Activated CD8-positive, alpha-beta memory T cell treated with anti-CD3 and anti-CD28 coated beads, Interleukin-2, amount 50 U/mL, for 1 hour (primary cell): ENCODE data around the gene ACY1.
"Not testable (repeated sequence)": the region's sequence is repeated elsewhere in the genome, so short reads cannot be mapped to it uniquely, and the experiment has no call there.

Experiments used
- DNase-seq: peaks from one replicate; pipeline ENCODE4 v3.0.0-alpha.2; 2020; ENCODE audit errors: extremely low read depth

ACY1 gene

DNA sequence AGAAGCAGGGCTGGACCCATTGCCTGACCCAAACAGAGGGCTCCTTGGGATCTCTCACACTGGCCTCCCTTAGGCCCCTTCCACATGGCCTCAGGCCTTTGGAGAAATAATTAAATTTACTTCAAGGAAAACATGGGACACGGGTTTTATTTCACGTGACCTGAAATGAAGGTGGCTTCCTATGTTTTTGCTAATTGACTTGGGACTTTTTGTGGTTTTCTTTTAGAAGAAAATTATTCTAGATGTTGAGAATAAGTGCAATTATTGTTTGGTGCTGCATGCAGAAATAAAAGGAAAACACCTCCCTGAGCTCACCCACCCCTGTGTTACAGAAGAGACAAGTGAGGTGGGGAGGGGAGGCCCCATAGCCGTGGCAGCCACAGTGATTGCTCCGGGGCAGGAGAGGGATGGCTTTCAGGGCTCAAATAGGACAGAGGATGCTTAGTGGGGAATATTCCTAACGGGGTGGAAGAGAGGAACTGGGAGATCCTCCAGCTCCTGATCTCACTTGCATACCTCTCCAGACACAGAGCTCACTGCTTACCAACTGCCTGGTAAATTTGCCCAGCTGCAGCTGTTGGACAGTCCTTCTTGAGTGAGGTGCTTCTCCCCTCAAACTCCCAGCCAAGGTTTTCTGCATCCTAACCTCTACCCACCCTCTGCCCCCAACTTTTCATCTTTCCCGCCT lies 41.6 kb downstream of the ACY1 start:
- no peak for DNase-seq

DNA sequence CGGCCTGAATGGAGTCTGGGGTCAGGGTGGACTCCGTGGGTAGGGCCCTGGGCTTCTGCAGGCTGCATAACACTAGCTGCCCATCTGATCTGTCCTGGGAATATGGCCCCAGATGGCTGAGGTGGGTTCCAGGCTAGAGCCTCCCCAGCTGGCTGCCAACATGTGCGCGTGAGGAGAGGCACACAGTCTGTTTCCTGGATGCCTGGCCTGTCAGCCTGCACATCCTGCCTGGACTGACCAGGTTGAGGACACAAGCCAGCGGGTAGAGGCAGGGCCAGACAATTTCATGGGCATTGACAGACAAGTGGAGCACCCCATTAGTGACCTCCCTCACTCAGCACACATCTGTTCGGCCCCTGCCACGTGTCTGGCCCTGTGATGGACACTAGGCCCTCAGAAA lies 42.1 kb downstream of the ACY1 start:
- DNase-seq: no peak

DNA sequence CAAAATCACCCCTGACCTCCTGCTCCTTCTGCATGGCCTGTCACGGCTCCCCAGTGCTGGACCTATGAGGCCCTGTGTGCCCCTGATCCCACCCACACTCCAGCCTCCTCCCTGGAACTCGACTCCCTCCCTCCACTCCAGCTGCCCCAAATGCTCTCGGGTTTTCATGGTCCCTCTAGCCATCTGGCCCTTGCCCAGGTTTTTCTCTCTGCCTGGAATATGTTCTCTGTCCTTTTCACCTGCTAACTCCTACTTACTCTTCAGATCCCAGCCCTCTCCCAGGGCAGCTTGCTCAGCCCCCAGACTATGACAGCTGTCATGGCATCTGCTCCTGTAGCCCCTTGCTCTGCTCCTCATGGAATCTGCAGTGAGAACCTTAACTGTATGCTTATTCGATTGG lies 42.7 kb downstream of the ACY1 start:
- DNase-seq: no peak

DNA sequence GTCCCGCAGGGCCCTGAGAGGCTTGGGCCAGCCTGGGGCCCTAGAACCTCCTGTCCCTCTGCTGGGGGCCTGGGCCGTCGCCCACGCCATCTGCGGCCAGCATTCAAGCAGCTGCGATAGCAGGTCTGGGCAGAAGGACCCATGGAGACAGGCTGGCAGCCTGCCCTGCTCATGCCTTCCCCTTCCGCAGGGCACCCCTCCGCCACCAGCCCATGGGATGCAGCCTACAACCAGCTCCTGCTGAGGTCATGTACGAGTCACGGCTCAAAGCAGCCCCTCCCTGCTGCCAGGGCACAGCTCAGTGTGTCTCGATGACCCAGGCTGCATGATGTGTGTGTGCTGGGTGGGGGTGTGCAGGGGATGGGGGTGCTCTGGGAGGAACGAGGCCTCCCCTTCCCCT lies 45.2 kb downstream of the ACY1 start:
- no peak for DNase-seq

DNA sequence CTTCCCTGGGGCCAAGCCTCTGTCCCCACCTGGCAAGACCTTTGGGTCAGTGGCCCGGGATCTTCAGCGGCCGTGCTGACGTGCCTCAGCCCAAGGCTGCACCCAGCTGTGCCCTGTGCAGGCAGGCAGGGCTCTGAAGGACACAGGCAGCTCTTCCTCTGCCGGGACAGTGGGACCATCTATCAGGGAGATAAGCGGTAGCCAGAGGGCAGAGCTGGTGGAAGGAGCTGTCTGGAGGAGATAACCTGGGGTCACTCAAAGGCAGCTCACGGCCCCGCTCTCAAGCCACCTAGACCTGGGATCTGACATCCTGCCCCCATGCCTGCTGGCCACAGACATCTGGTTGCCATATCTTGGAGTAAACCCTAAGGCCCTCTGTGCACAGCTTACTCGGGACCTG lies 45.7 kb downstream of the ACY1 start:
- DNase-seq: no peak

DNA sequence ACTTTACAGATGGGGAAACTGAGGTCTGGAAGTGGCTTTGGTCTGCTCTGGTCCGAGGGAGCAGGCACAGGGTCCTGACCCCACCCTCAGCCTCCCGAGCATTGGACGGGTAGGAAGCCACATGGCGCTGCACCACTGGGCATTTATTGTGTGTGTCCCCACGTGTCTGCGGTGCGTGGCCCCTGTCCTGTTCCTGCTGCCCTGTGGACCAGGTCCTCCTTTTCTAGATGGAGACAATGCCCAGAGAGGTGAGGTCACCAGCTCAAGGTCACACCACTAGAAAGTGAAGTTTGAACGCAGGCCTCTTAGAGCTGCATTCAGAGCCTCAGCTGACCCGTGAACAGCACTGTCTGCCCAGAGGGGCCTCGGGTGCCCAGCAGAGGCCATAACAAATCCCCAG lies 46.2 kb downstream of the ACY1 start:
- DNase-seq: no peak

DNA sequence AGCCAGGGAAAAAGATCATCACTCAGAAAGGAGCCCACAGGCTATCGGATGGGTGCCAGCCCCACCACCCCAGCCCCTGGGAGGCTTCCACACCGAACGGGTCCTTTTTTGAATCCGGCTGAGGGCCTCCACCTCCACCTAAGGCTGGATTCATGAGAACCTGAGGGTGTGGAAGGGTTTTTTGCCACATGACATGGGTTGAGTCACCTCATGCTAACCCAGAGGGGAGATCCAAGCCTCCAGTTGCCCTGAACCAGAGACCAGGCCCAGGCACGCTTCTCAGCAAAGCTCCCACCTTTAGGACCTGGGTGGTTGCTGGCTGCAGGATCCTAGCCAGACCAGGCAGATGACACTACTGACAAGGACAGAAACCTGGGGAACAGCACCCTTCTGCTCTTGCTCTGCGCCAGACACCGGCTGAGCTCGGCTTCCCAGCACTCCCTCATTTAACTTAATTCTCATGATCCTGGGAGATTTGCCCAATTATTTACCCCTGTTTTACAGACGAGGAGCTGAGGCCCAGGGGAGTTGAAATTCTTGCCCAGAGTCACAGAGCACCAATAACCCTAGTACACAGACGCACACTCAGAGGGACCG lies 47.5 kb downstream of the ACY1 start:
- DNase-seq: no peak

DNA sequence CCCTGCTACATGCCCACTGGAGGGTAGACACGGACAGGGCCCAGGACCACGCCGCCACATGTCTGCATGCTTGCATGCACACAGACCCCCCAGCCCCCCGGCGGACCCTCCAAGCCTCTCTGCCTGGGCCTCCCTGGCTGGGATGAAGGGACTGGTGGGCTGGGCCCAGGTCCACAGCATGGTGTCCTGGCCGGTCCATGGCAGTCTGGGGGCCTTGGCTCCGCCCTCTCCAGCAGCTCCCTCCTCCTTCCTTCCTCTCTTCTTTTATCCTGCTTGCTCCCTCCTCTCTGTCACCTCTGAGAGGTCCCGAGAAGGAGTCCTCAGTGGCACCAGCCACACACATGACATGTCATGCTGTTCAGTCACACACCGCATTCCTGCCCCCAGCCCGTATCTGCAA lies 48.6 kb downstream of the ACY1 start:
- DNase-seq: no peak

DNA sequence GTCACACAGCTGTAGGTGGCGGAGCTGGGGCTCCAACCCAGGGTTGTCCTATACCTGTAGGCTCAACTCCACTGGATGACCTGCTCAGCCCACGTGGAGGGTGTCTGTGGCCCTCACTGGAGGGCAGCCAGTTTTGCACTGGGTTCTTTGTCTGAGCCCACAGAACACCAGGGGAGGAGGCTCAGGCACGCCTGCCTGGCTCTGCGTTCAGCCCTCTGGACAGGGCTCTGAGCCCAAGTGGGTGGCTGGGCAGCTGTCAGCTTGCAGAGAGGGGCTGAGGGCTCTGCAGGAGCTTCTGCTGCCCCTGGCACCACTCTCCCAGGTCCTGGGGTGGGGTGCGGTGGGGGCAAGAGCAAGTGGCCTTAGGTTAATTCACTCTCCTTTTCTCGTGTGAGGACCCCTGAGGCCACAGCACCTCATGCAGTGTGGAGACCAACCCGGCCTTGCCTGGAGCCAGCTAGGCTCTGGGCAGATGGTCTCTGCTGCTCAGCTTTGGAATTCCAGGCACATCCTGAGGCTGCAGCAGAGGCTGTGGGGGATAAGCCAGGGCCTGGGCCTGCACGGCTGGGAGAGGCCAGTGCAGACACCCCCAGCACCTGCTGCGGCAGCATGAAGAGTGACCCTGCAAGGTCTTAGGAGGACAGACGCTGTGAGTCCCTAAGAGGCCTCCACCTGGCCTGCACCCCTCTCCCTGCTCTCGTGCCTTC lies 49.5 kb downstream of the ACY1 start:
- DNase-seq: no peak

DNA sequence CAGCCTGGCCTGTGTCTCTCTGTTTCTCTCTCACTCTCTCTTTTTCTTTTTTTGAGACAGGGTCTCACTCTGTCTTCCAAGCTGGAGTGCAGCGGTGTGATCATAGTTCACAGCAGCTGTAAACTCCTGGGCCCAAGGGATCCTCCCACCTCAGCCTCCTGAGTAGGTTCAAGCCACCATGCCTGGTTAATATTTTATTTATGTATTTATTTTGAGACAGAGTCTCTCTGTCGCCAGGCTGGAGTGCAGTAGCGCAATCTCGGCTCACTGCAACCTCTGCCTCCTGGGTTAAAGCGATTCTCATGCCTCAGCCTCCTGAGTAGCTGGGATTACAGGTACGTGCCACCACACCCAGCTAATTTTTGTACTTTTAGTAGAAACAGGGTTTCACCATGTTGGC lies 50.4 kb downstream of the ACY1 start:
- not testable (repeated sequence) for DNase-seq

DNA sequence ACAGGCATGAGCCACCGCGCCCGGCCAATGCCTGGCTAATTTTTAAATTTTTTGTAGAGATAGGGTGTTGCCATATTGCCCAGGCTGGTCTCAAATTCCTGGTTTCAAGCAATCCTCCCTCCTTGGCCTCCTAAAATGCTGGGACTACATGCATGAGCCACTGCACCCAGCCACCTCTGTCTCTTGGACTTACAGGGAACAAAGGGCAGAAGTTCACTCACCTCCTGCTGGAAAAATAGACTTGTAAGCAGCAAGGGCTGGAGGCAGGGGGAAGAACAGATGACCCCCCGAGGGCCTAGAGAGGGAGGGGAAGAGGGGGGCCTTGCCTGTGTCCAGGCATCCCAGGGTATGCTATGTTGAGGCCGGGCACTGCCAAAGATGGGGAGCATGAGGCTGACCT lies 50.9 kb downstream of the ACY1 start:
- no peak for DNase-seq

DNA sequence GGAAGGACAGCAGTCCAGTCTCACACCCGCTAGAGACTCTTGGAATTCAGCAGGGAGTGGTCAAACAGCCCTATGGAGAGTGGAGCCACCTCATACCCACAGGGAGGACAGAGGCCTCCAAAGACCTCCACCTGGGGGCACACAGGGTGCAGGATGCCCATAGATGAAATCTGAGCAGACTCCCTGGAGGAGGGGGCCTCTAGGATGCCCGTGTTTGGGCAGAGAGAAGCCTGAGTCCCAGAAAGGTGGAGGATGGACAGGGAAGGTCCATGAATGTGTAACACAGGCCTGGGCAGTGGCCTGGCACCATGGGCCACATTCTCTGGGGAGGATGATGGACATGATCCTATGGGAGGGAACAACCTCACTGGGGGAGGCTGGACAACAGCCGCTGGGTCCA lies 51.3 kb downstream of the ACY1 start:
- DNase-seq: no peak

DNA sequence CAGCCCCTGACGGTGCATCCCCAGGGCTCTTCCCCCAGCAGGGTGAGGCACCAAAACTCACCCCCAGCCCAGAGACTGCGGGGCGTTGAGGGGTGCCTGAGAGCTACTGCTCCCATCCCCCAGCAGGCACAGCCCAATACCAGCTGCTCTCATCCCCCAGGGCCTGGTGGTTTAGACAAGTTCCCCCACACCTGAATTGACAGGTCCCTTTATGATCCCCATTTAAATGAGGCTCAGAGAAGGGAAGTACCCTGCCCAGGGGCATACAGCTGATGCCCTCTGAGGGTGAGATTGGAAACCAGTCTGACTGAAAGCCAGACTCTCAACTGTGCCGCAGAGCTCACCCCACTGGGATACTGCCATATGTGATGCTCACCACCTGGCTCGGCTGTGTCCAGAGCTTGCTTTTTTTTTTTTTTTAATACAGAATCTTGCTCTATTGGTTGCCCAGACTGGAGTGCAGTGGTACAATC lies 52.9 kb downstream of the ACY1 start:
- DNase-seq: no peak

DNA sequence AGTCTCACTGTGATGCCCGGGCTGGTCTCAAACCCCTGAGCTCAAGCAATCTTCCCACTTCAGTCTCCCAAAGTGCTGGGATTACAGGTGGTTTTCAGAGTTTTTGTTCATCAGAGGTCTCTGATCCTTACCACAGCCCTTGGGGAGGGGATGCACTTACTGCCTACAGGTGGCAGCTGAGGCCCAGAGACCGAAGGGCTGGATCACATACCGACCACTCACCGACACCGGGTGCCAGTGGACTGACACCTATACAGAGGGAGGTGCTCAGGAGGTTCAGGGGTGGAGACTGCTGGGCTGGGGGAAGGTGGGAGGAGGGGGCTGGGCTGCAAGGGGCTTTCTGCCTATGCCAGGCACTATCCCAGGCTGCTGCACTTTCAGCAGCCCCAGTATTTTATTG lies 53.5 kb downstream of the ACY1 start:
- no peak for DNase-seq

DNA sequence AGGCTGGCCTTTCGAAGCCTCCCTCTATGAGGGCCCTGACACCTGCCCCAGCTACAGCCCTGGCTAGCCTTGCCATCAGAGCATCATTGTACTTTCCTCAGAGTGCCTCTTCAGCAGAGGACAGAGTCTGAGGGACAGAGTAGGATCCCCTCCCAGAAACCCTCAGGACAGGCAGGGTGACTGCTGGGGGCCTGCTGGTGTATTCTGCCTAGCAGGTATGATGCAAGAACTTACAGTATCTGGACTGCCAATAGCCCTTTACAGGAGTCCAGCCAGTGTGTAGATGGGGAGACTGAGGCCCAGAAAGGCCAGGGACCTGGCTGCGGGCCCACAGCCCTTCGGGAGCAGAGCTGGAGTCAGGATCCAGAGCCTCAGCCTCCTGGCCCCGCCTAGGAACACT lies 54.0 kb downstream of the ACY1 start:
- DNase-seq: no peak

DNA sequence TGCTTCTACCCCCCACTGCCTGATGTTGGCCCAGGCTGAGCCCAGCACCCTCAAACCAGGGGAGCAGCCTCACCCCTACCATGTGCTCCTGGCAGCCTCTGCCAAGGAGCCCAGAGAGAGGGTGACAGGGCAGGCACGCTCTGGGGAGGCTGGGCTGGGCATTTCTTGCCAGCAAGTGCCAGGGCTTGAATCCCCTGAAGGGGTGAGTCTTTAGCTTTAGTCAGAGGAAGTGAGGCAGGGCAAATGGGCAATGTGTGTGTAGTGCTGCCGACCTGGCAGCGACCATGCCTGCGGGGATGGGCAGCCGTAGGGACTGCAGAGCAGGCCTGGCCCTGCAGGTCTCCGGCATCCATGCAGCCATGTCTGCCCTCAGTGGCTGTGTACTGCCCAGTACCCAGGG lies 54.9 kb downstream of the ACY1 start:
- DNase-seq: no peak
